ENCODE data around the gene MAML2. TPM values are rescaled to one million over a fixed set of nuclear protein-coding genes. Genes with fewer than 3 reads are reported as not detected.

Gene MAML2
- total RNA-seq, 1 experiment from 2014 or later = 2.9 TPM

GRCh38 chr11:96160732-96161306 is 182.2 kb downstream of the MAML2 start:
- TF ChIP-seq SIN3A (IDR thresholded peaks at IDR 0.05; ENCODE audit: borderline replicate concordance, insufficient read depth, low read depth, low read length) (no peak), POLR2AphosphoS5 (IDR thresholded peaks at IDR 0.05; ENCODE audit: low read depth, low read length) (no peak), TCF7L2 (IDR thresholded peaks at IDR 0.05; ENCODE audit: low read depth, low read length) (no peak), CTCF (IDR thresholded peaks at IDR 0.05) (no peak), REST (IDR thresholded peaks at IDR 0.05; ENCODE audit: insufficient read depth in 1 of 2, low read depth in 2 of 2, low read length in 1 of 2) (no peak)
- Histone ChIP-seq H3K4me3 (ENCODE audit: low read depth in 2 of 2, low read length in 2 of 2) (no peak overlapping the region), H3K36me3 (ENCODE audit: control insufficient read depth, insufficient read depth, low read length) (no peaks in the 10 kb centered on the region), H3K27ac (ENCODE audit: low read length) (no peak overlapping the region), H3K9me3 (ENCODE audit: control insufficient read depth, insufficient read depth, low read depth, low read length) (no peaks in the 10 kb centered on the region), H3K4me1 (ENCODE audit: control insufficient read depth, insufficient read depth, low read length) (peaks cover 3% of the 10 kb centered on the region; the same call in 1 of the 2 replicates), H3K27me3 (ENCODE audit: control insufficient read depth, insufficient read depth, low read length) (no peaks in the 10 kb centered on the region)
- CTCF ChIA-PET = no interaction called here
- in situ Hi-C loops (cut with HindIII; ENCODE audit: low pct_unique_long_range_greater_than_20kb, low sequenced_read_pairs) = no loop called here
- POLR2A ChIA-PET = interaction anchor here (0.6 to 0.7 kb wide), 2 partner anchors 19 to 28 kb away, joined by 3 to 8 read pairs; no protein-coding TSS in a partner anchor
- no TSS peak for BruUV-seq (replicated peaks)
- ATAC-seq (no peak), DNase-seq (ENCODE audit: low read depth, low spot score) (no peak)
- intact Hi-C loops (cut with micrococcal nuclease; ENCODE audit: unreplicated experiment) = no loop called here

GRCh38 chr11:96159968-96160367 is 183.0 kb downstream of the MAML2 start:
- ATAC-seq (no peak), DNase-seq (ENCODE audit: low read depth, low spot score) (no peak)
- Histone ChIP-seq H3K27ac (ENCODE audit: low read length) (no peak overlapping the region), H3K9me3 (ENCODE audit: control insufficient read depth, insufficient read depth, low read depth, low read length) (no peaks in the 10 kb centered on the region), H3K4me1 (ENCODE audit: control insufficient read depth, insufficient read depth, low read length) (peaks cover 6% of the 10 kb centered on the region), H3K4me3 (ENCODE audit: low read depth in 2 of 2, low read length in 2 of 2) (no peak overlapping the region), H3K27me3 (ENCODE audit: control insufficient read depth, insufficient read depth, low read length) (no peaks in the 10 kb centered on the region), H3K36me3 (ENCODE audit: control insufficient read depth, insufficient read depth, low read length) (no peaks in the 10 kb centered on the region)
- in situ Hi-C loops (cut with HindIII; ENCODE audit: low pct_unique_long_range_greater_than_20kb, low sequenced_read_pairs) = no loop called here
- POLR2A ChIA-PET = no interaction called here
- intact Hi-C loops (cut with micrococcal nuclease; ENCODE audit: unreplicated experiment) = no loop called here
- no peak for TF ChIP-seq POLR2AphosphoS5 (IDR thresholded peaks at IDR 0.05; ENCODE audit: low read depth, low read length)
- TF ChIP-seq TCF7L2 (IDR thresholded peaks at IDR 0.05; ENCODE audit: low read depth, low read length) = no peak
- TF ChIP-seq CTCF (IDR thresholded peaks at IDR 0.05) = no peak
- TF ChIP-seq REST (IDR thresholded peaks at IDR 0.05; ENCODE audit: insufficient read depth in 1 of 2, low read depth in 2 of 2, low read length in 1 of 2) = no peak
- no peak for TF ChIP-seq SIN3A (IDR thresholded peaks at IDR 0.05; ENCODE audit: borderline replicate concordance, insufficient read depth, low read depth, low read length)
- CTCF ChIA-PET = no interaction called here
- BruUV-seq (replicated peaks) = no TSS peak

Data from Panc1 (cell line).